Measurements from ENCODE around the gene DBH. TPM values are rescaled to one million over a fixed set of nuclear protein-coding genes. Genes with fewer than 3 reads are reported as not detected.

The DBH gene
- total RNA-seq, 1 donor from 2014 or later = not detected

DNA sequence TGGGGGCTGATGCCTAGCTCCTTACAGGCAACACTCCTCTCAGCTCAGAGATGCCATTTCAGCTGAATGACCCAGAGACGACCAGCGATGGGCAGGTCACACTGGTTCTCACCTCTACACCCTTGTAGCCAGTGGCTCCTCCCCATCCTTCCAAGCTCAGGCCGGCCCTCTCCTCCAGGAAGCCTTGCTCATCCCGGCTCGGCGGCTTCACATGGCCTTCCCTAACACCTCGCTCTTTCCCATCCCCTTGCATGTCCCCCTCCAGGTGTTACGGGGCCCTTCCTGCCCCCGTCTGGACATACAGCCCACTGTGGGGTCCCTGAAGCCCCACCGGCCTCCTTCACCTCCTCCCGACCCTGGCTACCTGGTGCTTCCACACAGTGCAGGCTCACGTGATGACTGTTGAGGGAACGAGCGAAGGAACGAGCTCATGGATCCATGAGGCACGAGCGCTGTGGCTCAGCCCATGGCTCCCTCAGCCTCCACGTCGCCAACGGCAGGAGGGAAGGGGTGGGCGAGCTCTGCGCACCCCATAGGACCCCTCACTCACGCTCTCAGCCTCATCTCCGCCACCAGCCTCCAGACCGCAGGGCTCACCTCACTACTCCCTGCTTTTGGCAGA is 56.3 kb downstream of the DBH start:
- TF ChIP-seq CTCF (IDR thresholded peaks at IDR 0.05; ENCODE audit: insufficient read depth, low read length, severe bottlenecking) = no peak
- no peak overlapping the region for H3K4me3 ChIP-seq (ENCODE audit: low read depth, low read length)
- DNase-seq (ENCODE audit: low read depth) (no peak), FAIRE-seq (no peak)
- peaks cover 2% of the 10 kb centered on the region for H3K27me3 ChIP-seq (ENCODE audit: control insufficient read depth, insufficient read depth, low read length)
- no peaks in the 10 kb centered on the region for H3K36me3 ChIP-seq (ENCODE audit: control insufficient read depth, insufficient read depth, low read length)

DNA sequence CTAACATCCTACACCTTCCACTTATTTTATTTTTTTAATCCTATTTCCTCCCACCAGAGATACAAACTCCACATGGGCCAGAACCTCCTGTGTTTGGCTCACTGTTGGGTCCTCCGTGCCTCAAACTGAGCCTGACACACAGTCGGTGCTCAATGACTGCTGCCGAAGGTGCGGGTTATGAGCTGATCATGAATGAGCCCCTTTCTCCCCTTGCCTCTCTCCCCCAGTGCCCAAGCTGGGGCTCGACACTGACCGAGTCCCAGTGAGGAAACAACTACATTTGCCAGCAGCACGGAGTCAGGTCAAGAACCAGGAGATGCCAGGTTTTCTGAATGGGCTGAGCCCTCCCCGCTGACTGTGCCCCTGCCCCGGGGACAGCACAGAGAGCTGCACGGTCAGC is 57.0 kb downstream of the DBH start:
- no peak for TF ChIP-seq CTCF (IDR thresholded peaks at IDR 0.05; ENCODE audit: insufficient read depth, low read length, severe bottlenecking)
- H3K36me3 ChIP-seq (ENCODE audit: control insufficient read depth, insufficient read depth, low read length) = no peaks in the 10 kb centered on the region
- peaks cover 2% of the 10 kb centered on the region for H3K27me3 ChIP-seq (ENCODE audit: control insufficient read depth, insufficient read depth, low read length)
- DNase-seq (ENCODE audit: low read depth) (no peak), FAIRE-seq (no peak)
- H3K4me3 ChIP-seq (ENCODE audit: low read depth, low read length) = no peak overlapping the region

GRCh38 chr9:133693703-133694529 is 57.8 kb downstream of the DBH start:
- no peaks in the 10 kb centered on the region for H3K36me3 ChIP-seq (ENCODE audit: control insufficient read depth, insufficient read depth, low read length)
- peaks cover 2% of the 10 kb centered on the region for H3K27me3 ChIP-seq (ENCODE audit: control insufficient read depth, insufficient read depth, low read length)
- TF ChIP-seq CTCF (IDR thresholded peaks at IDR 0.05; ENCODE audit: insufficient read depth, low read length, severe bottlenecking) = no peak
- no peak overlapping the region for H3K4me3 ChIP-seq (ENCODE audit: low read depth, low read length)
- DNase-seq (ENCODE audit: low read depth) = no peak
- no peak for FAIRE-seq

- H3K36me3 ChIP-seq (ENCODE audit: control insufficient read depth, insufficient read depth, low read length) = no peaks in the 10 kb centered on the region
- peaks cover 2% of the 10 kb centered on the region for H3K27me3 ChIP-seq (ENCODE audit: control insufficient read depth, insufficient read depth, low read length)
- H3K4me3 ChIP-seq (ENCODE audit: low read depth, low read length) = no peak overlapping the region
- FAIRE-seq (no peak), DNase-seq (ENCODE audit: low read depth) (no peak)
- no peak for TF ChIP-seq CTCF (IDR thresholded peaks at IDR 0.05; ENCODE audit: insufficient read depth, low read length, severe bottlenecking)
Observed at GRCh38 chr9:133694686-133695085, 58.5 kb downstream of the DBH start.

DNA sequence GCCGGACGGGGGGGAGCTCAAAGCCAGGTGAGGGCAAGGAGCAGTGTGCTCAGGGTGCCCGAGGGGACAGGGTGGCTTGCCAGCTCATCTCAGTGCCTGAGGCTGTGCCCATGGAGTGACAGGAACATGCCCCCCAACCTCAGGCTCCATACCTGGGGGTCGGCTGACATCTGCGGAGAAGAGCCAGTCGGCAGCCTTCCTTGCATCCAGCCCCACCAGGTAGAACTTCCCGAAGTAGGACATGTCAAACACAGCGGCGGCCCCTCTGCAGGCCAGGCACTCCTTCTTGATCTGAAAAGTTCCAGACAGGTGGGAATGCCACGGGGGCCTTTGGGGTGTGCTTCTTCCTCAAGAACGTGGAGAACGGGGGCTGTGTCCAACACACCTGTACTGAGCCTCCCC is 59.9 kb downstream of the DBH start:
- Histone ChIP-seq H3K27me3 (ENCODE audit: control insufficient read depth, insufficient read depth, low read length) (peaks cover 4% of the 10 kb centered on the region), H3K4me3 (ENCODE audit: low read depth, low read length) (no peak overlapping the region), H3K36me3 (ENCODE audit: control insufficient read depth, insufficient read depth, low read length) (no peaks in the 10 kb centered on the region)
- no peak for TF ChIP-seq CTCF (IDR thresholded peaks at IDR 0.05; ENCODE audit: insufficient read depth, low read length, severe bottlenecking)
- FAIRE-seq (no peak), DNase-seq (ENCODE audit: low read depth) (no peak)
